Measurements from ENCODE around the gene ADCY4.

- no peak for TF ChIP-seq CTCF (IDR thresholded peaks at IDR 0.05)
- TF ChIP-seq POLR2A (IDR thresholded peaks at IDR 0.05): no peak
Measured at GRCh38 chr14:24269368-24269767, 65.5 kb downstream of the ADCY4 start.

Measured in ovary (tissue), 3 donors.